Stimulated activated CD8-positive, alpha-beta memory T cell treated with anti-CD3 and anti-CD28 coated beads, Interleukin-7, amount 100 ng/mL, for 48 hours (primary cell): ENCODE measurements around the gene SPEM3.

Source experiments
- DNase-seq, 2 donors: peaks; one replicate each; pipeline ENCODE4 v3.0.0-alpha.2; 2020; ENCODE audit warnings: low read depth in 1 of 2; ENCODE audit errors: extremely low read depth in 1 of 2

SPEM3 gene

DNA sequence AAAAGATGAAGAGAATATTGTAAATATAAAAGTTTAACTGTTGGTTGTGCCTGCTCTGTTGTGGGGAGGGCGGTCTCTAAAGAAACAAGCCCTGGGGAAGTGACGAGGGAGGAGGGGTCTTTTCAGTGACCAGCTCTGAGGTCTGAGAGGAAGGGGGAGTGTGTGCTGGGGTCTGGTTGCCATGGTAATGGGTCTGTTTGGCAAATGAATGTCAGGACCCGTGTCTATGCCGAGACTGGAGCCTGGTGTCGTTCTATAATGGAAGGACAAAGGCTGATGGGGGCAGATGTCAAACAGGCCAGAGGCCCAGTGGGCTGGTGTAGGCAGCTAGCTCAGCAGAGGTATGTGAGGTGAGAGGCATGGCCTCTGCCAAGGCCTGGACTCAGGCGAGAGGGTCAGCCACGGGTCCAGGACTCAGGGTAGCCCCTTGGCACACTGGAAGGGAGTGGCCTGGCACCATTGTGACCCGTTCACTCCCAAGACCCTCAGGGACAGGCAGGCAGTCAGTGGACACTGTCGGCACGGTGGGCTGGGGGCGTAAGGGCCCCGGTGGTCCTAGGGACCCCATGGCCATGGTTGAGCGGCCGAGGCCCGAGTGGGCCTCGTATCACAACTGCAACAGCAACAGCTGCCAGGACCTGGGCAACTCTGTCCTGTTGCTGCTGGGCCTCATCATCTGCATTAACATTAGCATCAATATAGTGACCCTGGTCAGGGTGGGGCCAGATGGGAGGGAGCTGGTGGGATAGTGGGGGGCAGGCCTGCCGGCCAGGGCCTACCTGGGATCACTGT, 8.6 kb upstream of the SPEM3 start, which contains the start of gene SPEM1:
Gene SPEM1 (plus strand): TSS at position 506 of the 792 bp plus-strand sequence. CDS start 61 bp downstream, at position 567.
- no peak for DNase-seq

DNA sequence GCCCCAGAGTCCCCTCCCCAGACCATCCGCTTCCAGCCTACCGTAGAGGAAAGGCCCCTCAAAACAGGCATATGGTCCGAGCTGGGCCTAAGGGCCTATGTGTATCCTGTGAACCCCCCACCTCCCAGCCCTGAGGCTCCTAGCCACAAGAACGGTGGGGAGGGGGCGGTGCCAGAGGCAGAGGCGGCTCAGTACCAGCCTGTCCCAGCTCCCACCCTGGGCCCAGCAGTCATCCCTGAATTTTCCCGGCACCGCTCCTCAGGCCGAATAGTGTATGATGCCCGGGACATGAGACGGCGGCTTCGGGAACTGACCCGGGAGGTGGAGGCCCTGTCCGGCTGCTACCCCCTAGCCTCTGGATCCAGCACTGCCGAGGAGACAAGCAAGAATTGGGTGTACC, 7.5 kb upstream of the SPEM3 start:
- no peak for DNase-seq

DNA sequence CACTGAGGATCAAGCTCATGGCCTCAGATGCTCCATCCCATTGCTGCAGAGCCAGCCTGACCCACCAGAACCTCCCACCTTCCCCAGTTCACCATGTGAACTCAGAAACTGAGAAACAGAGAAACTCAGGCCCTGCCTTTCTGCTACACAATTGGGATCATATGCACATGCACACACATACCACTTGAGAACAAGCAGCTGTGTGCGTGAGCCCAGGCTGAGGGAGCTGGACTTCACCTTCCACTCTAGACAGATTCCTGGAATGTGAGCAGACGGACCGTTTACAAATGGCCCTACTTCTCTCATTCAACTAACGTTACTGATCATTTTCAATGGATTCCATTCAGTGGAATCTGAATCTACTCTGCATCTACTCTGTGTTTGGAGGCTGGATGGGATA, 5.0 kb upstream of the SPEM3 start:
- DNase-seq, result no peak

DNA sequence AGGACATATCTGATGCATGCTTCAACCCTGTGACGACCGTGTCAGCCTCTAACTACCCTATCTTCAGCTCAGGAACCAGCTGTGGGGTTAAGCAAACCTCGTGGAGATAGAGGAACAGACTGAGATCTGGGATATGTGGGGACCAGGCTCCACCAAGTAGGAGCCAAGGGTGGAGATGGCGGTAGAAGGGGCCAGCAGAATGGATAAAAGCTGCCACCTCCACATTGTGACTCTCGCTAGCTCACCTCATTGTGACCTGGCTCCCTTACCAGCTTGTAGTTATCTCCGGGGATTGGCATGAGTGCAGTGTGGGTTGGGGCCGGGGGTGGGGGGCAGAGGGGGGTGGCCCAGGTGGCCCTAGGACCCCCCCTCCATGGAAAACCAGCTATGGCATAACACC, 3.3 kb upstream of the SPEM3 start, which contains the start of gene SPEM2:
Gene SPEM2 (plus strand): TSS at position 301 of the 400 bp plus-strand sequence. CDS start 73 bp downstream, at position 374.
- DNase-seq, result no peak

DNA sequence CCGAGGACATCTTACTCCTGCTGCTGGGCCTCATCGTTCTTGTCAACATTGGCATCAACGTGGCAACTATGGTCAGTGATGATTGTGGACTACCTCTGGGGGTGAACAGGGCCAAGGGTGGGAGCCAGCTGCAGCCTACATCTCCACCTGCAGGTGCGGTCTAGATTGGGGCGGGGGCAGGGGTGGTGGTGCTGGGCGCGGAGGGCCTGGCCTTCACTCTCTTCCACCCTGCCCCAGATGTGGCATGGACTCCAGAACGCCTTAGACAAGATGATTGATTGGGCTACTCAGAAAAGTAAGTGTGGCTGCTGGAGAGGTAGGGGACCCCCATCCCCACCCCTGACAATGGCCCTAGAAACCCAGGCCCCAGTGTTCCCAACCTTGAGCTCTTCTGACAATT, 2.9 kb upstream of the SPEM3 start:
- DNase-seq, result no peak

DNA sequence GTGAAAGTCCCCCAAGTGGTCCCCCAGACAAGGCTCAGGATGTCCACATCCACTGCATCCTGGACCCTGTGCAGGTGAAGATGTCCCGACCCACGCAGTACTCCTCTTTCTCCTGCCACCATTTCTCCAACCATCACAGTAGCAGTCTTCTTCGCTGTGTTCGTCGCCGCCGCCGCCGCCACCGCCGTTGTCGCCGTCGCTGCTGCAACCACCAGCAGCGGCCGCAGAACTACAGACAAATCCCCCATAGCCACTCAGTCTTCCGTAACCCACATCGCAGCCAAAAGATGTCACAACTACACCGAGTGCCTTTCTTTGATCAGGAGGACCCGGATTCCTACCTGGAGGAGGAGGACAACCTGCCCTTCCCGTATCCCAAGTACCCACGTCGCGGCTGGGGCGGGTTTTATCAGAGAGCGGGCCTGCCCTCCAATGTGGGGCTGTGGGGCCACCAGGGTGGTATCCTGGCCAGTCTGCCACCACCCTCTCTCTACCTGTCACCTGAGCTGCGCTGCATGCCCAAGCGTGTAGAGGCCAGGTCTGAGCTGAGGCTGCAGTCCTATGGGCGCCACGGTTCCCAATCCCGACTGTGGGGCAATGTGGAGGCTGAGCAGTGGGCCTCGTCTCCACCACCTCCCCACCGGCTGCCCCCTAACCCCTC, 2.3 kb upstream of the SPEM3 start:
- no peak for DNase-seq

DNA sequence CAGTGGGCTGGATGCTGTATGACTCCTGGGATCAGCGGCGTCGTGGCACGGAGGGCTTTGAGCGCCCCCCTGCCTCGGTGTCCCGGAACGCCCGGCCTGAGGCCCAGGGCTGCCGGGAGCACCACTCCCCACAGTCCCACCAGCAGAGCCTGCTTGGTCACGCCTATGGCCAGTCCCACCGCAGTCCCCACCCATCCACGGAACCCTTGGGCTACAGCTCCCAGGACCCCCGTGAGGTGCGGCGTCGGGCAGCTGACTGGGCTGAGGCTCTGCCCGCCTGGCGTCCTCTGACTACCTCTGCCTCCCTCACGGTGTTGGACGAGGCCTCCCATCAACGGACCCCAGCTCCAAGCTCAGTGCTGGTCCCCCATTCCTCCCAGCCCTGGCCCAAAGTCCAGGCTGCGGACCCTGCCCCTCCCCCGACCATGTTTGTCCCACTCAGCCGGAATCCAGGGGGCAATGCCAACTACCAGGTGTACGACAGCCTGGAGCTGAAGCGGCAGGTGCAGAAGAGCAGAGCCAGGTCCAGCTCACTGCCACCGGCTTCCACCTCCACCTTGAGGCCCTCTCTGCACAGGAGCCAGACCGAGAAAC, 1.7 kb upstream of the SPEM3 start:
- DNase-seq, result no peak

DNA sequence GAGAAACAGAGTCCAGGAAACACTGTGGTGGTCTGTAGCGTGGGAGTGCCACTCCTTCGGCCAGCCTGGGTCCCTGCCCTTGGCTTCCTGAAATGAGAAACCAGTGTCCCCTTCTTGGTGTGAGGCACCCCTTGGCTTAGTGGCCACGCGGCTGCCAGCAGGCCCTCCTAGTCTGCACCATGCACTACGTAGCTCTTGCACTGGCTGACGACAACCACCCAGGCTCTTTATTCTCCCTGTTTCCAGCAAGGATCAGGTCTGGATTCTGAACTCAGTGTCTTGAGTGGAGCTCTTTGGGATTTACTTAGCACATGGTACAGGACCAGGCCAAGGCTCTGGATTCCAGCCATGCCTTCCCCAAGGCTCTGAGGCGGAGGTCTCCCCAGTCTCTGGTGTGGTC, 1.1 kb upstream of the SPEM3 start:
- no peak for DNase-seq

DNA sequence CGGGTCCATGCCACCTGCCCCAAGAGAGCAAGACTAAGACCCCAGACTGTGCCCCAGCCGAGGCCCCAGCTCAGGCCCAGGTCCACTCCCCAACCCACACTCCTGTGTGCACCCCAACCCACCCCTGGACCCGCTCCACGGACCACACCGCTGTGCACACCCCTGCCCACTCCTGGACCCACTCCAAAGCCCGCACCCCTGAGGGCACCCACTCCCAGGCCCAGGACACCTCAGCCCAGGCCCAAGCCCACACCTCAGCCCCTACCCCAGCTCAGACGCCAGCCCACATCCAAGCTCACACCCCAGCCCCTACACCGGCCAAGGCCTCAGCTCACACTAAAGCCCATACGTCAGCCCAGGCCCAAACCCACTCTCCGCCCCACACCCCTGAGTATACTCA, 1.1 kb downstream of the SPEM3 start:
- no peak for DNase-seq

DNA sequence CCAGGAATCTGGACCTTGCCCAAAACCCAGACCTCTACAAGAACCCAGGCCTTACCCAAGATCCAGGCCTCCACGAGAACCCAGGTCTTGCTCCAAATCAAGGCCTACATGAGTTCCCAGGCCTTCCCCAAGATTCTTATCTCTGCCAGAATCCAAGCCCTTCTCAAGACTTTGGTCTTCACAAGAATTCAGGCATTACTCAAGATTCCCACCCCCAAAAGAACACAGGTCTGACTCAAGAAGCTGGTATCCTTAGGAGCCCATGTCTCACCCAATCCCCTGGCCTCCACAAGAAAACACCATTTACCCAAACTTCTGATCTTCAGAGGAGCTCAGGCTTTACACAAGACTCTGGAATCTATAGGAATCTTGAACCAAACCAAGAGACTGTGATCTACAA, 2.6 kb downstream of the SPEM3 start:
- no peak for DNase-seq

DNA sequence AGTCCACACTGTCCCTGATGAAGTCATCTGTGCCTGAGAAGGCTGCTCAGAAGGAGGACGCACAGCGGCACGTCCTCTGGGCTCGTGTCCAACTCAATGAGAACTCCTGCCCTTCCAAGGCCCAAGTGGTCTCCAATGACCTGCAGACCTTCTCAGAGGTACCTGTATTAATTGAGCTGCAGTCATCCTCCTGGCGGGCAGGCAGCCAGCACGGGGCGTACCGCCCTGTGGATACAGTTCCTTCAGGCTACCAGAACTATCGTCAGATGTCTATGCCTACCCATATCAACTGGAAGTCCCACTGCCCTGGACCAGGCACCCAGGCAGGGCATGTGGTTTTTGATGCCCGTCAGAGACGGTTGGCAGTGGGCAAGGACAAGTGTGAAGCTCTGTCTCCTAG, 3.6 kb downstream of the SPEM3 start:
- DNase-seq, result no peak

DNA sequence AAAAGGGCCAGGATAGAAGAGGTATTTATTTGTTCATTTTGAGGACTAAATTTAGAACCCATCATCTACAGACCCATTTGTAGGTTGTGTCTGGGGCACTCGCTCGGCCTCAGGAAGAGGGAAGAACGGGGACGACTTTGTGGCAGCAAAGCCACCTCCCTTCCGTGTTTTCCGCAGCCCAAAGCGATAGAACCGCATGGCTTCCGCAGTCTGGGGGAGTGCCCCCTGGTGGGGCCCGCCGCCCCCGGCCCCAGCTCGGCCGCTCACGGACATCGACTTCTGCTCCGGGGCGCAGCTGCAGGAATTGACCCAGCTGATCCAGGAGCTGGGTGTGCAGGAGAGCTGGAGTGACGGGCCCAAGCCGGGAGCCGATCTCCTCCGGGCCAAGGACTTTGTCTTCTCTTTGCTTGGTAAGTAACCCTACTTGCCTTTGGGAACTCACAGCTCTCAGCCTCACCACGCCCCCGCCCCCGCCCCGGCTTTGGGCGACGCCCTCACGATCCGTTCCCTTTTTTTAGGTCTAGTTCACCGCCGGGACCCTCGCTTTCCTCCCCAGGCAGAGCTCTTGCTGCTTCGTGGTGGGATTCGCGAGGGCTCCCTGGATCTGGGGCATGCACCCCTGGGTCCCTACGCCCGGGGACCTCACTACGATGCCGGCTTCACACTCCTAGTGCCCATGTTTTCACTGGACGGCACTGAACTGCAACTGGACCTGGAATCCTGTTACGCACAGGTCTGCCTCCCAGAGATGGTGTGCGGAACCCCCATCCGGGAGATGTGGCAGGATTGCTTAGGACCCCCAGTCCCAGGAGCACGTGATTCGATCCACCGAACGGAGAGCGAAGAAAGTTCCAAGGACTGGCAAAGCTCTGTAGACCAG, 7.3 kb downstream of the SPEM3 start:
- DNase-seq, result peak; percentile 30 to 41

DNA sequence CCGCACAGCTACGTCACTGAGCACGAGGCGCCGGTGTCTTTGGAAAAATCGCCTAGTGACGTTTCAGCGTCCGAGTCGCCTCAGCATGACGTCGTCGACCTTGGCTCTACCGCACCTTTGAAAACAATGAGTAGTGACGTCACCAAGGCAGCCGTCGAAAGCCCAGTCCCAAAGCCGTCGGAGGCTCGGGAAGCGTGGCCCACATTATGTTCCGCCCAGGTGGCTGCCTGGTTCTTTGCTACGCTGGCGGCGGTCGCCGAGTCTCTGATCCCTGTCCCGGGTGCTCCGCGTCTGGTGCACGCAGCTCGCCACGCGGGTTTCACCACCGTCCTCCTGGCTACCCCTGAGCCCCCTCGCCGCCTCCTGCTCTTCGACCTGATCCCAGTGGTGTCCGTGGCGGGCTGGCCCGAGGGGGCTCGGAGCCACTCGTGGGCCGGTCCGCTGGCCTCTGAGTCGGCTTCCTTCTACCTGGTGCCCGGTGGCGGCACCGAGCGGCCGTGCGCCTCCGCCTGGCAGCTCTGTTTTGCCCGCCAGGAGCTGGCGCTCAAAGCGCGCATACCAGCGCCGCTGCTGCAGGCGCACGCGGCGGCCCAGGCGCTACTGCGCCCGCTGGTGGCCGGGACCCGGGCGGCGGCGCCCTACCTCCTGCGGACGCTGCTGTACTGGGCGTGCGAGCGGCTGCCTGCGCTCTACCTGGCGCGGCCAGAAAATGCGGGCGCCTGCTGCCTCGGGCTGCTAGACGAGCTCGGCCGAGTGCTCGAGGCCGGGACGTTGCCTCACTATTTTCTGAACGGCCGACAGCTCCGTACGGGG, 8.1 kb downstream of the SPEM3 start:
- DNase-seq, result peak; percentile 70

DNA sequence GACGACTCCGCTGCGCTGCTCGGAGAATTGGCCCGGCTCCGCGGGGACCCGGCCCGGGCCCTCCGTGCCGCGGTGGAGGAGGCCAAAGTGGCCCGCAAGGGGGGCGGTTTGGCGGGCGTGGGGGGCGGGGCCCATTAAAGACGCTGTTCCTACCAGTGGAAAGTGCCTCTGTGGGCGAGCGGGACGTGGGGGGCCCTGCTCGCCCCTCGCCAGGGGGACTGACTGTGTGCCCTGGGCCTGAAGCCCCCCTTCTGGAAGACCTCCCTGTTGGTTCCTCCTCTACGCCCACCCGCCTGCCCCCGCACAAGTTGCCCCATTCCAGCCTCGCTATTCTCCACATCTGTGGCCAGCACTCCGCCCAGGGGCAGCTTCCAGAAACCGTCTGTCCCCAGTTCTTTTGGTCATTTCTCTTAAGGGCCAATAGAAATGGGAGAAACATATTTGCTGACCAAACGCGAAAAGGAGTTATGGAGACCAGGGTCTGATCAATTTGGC, 8.8 kb downstream of the SPEM3 start:
- no peak for DNase-seq

DNA sequence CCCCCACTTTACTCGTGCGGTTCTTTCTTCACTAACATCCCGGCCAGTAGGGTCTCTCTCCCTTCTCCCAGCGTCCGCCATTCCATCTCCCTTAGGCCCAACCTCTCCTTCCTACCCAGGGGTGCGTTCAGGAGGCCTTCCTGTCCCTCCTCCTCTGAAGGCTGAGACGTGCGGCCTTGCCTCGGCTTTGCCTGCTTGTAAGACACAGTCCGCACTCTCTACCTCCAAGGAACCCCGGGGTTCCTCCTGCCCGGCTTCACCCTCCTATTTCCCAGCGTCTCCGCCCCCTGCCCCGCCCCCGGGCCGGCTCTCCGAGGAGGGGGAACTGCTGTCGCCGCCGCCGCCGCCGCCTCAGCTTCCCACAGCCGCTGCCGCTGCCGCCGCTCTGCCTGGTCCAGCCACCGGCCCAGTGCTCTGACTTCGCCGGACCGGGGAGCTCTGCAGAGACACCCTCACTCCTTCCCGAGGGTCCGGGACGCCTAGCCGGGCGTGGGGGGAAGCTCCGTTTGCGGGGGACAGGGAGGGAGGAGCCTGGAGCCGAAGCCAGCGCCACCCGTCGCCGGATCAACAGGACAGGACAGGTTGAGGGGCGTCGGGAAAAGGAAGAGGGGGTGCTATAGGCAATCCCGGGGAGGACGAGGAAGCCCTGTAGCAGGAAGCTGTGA, 9.4 kb downstream of the SPEM3 start:
- peak in 1 of 2 donors; percentile 45 for DNase-seq

DNA sequence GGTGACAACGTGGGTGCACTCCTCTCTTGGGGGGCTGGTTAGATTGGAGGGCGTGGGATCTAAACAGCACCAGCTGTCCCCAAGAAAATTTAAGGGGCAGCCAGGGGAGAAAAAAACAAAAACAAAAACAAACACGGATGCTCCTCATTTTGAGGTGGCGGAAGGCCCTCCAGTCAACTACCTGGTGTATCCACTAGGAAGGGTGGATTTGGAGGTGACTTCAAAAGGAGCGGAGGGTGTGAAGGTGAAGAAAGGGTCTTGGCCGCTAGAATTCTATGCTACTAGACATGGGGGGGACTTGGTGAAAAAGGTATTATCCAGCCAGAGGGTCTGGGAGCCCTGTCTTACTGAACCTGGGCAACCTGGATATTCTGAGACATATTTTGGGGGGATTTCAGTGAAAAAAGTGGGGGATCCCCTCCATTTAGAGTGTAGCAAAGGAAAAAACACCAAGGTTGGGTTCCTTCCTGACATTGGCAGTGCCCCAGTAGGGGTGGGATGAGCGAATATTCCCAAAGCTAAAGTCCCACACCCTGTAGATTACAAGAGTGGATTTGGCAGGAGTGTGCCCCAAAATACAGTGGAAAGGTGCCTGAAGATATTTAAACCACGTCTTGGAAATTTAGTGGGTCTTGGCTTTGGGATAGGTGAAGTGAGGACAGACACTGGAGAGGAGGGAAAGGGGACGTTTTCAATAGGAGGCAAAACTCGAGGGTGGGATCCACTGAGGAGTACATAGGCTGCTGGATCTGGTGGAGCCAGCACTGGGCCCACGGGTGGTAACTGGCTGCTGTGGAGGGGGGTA, 10.2 kb downstream of the SPEM3 start:
- DNase-seq, result no peak

DNA sequence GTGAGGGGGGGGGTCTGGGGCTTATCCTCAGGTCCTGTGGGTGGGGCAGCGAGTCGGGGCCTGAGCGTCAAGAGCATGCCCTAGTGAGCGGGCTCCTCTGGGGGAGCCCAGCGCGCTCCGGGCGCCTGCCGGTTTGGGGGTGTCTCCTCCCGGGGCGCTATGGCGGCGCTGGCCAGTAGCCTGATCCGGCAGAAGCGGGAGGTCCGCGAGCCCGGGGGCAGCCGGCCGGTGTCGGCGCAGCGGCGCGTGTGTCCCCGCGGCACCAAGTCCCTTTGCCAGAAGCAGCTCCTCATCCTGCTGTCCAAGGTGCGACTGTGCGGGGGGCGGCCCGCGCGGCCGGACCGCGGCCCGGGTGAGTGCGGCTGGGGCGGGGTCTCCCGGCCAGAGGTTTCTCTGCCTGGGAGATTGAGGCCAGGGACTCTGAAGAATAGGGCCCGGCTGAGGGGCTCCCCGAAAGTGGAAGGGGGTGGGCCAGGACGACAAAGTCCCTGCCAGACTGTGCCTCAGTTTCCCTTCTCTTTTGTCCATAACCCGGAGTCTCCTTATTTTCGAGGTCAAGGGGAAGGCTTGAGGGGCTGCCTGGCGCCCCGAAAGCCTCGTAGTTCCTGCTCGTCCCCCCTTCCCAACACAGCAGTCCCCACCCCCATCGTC, 10.9 kb downstream of the SPEM3 start, which contains the start of gene FGF11:
Gene FGF11 (plus strand): TSS at position 51 of the 651 bp plus-strand sequence. CDS start 109 bp downstream, at position 160.
- no peak for DNase-seq
